HepG2 (cell line): Measurements from ENCODE around the gene RIPK3. TPM values are rescaled to one million over a fixed set of nuclear protein-coding genes. Genes with fewer than 3 reads are reported as not detected.

Experiments used
- ARNT2 ChIP-seq: sonication (generic); formaldehyde crosslinking; IDR thresholded peaks from 2 replicates; pipeline ENCODE4 v1.8.0; 2022; ENCODE audit warnings: mild to moderate bottlenecking, low read depth, missing genetic modification reagents, moderate library complexity
- ATF7-NPFF ChIP-seq: sonication (generic); formaldehyde crosslinking; IDR thresholded peaks from 2 replicates; pipeline ENCODE4 v1.8.1; 2023; ENCODE audit warnings: mild to moderate bottlenecking, low read depth, missing genetic modification reagents, moderate library complexity
- ERF ChIP-seq: IDR thresholded peaks from 2 replicates; pipeline ENCODE4 v1.6.1; 2018; ENCODE audit warnings: missing biosample characterization, missing genetic modification reagents
- JUNB ChIP-seq: sonication (generic); formaldehyde crosslinking; IDR thresholded peaks from 2 replicates; pipeline ENCODE4 v1.8.0; 2022; ENCODE audit warnings: missing genetic modification reagents, mild to moderate bottlenecking, borderline replicate concordance
- KDM3A ChIP-seq: IDR thresholded peaks from 2 replicates; pipeline ENCODE4 v1.6.1; 2018; ENCODE audit warnings: low read depth, missing compliant biosample characterization
- PHF8 ChIP-seq: sonication (generic); formaldehyde crosslinking; IDR thresholded peaks from 2 replicates; pipeline ENCODE4 v1.5.0; 2020; ENCODE audit warnings: missing genetic modification reagents
- SP1 ChIP-seq, 2 experiments: fragments of 450-650 bp in 1 of 2; sonication (generic) in 1 of 2; formaldehyde crosslinking in 1 of 2; IDR thresholded peaks; 2 replicates each; pipeline versions ENCODE4 v1.4.0 to v1.6.1; 2016 to 2020; ENCODE audit warnings: missing genetic modification reagents in 1 of 2
- SRY ChIP-seq: sonication (generic); formaldehyde crosslinking; IDR thresholded peaks from 2 replicates; pipeline ENCODE4 v1.8.0; 2022; ENCODE audit warnings: mild to moderate bottlenecking, missing genetic modification reagents
- STAG1 ChIP-seq: sonication (generic); formaldehyde crosslinking; IDR thresholded peaks from 2 replicates; pipeline ENCODE4 v1.4.0; 2020; ENCODE audit warnings: missing genetic modification reagents
- ZBTB49 ChIP-seq: sonication (generic); formaldehyde crosslinking; IDR thresholded peaks from 2 replicates; pipeline ENCODE4 v1.4.0; 2020; ENCODE audit warnings: missing genetic modification reagents, borderline replicate concordance
- ZC3H4 ChIP-seq: sonication (generic); formaldehyde crosslinking; IDR thresholded peaks from 2 replicates; pipeline ENCODE4 v1.4.0; 2020; ENCODE audit warnings: missing genetic modification reagents, borderline replicate concordance
- ZFP91 ChIP-seq: sonication (generic); formaldehyde crosslinking; IDR thresholded peaks from 2 replicates; pipeline ENCODE4 v1.9.0; 2022; ENCODE audit warnings: missing genetic modification reagents, mild to moderate bottlenecking, borderline replicate concordance
- ZMYM4 ChIP-seq: sonication (generic); formaldehyde crosslinking; IDR thresholded peaks from 2 replicates; pipeline ENCODE4 v1.8.1; 2023; ENCODE audit warnings: mild to moderate bottlenecking, missing genetic modification reagents
- ZNF296 ChIP-seq: sonication (generic); formaldehyde crosslinking; conservative IDR thresholded peaks from 2 replicates; pipeline ENCODE4 v1.5.0; 2020; ENCODE audit warnings: mild to moderate bottlenecking, missing genetic modification reagents
- ZNF3 ChIP-seq: IDR thresholded peaks from 2 replicates; pipeline ENCODE4 v1.7.0; 2017; ENCODE audit warnings: inconsistent platforms
- ZNF337 ChIP-seq: sonication (generic); formaldehyde crosslinking; IDR thresholded peaks from 2 replicates; pipeline ENCODE4 v1.5.1; 2020; ENCODE audit warnings: missing genetic modification reagents, low read depth, mild to moderate bottlenecking, borderline replicate concordance
- ZNF761 ChIP-seq: sonication (generic); formaldehyde crosslinking; conservative IDR thresholded peaks from 2 replicates; pipeline ENCODE4 v1.4.0; 2020; ENCODE audit warnings: mild to moderate bottlenecking, missing genetic modification reagents
- ZNF768 ChIP-seq: sonication (generic); formaldehyde crosslinking; IDR thresholded peaks from 2 replicates; pipeline ENCODE4 v1.4.0; 2020; ENCODE audit warnings: missing genetic modification reagents
- polyA plus RNA-seq, 8 experiments: library from polyadenylated mRNA; depleted of rRNA in 3 of 8; stranded (reverse) in 7 of 8; unstranded in 1 of 8; fragments of >200 nt; fragmentation: Illumina TruSeq in 4 of 8; extraction: Trizol in 4 of 8; gene quantifications; 2 replicates each; pipeline versions ENCODE4 v1.2.1 to v1.2.3, GENCODE V29; 2011 to 2016; ENCODE audit warnings: low read depth in 4 of 8, missing spikeins in 1 of 8, mixed read lengths in 1 of 8; ENCODE audit not compliant: insufficient read depth in 1 of 8
- total RNA-seq, 5 experiments: library from RNA; depleted of rRNA; stranded (reverse); fragments of >200 nt; fragmentation: Illumina TruSeq; extraction: Trizol; gene quantifications; 2 replicates each; pipeline ENCODE4 v1.2.3, GENCODE V29; 2016; ENCODE audit warnings: low read depth in 1 of 5
- TF ChIP-seq, protein P1 (sequence below): sonication (generic); formaldehyde crosslinking; IDR thresholded peaks from 2 replicates; pipeline ENCODE4 v1.8.1; 2023; ENCODE audit warnings: mild to moderate bottlenecking, missing genetic modification reagents
- TF ChIP-seq, protein P2 (sequence below): sonication (generic); formaldehyde crosslinking; IDR thresholded peaks from 2 replicates; pipeline ENCODE4 v1.5.0; 2020; ENCODE audit warnings: missing genetic modification reagents

Gene RIPK3
- total and polyA plus RNA-seq, 2 of the 13 experiments (the other 11 are each of a cell fraction or from before 2014, with no cell fraction given) = not detected

DNA sequence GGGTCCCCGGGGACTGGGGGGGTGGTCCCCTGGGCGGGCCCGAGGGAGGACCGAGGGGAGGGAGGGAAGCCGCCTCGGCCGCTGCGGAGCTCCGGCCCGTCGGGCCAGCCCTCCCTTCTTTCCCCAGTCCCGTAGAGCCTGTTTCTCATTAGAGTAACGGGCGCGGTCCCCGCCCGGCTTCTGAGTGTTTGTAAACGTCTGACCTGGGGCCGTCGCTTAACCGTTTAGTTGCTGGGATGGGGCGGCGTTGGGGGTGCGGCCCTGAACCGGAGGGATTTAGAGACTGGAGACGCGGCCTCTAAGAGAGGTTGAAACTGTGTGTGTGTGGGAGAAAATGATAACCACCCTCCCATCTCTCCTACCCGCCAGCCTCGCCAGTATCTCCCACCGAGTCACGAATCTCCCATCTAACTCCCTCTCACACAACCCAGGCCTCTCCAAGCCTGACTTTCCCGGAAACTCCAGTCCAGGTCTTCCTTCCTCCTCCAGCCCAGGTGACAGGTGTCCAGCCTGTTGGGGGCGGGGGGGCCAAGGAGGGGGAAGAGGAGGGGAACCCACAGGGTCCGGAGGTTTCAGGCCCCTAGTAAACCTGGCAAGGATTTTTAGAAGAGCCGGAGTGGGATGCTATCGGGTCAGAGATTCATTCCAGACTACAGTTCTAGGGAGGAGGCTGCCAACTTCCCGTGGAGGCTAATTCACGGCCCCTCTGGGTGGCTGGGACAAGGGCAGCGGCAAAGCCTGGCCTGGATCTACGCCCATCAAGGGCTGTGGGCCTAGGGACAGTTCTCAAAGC is 27.1 kb upstream of the RIPK3 start (continued):
- TF ChIP-seq ZFP91 (CRISPR knock-in tag) (no peak; the same call in 1 of the 2 replicates), ZMYM4 (CRISPR knock-in tag) (peak; percentile 58), ARNT2 (peak; percentile 44; the same call in 1 of the 2 replicates), ZNF761 (CRISPR knock-in tag) (0 out of 2 replicates have a peak, but pooled peaks have one; percentile 64), ZNF296 (no peak), ZNF3 (CRISPR knock-in tag) (no peak), STAG1 (CRISPR knock-in tag) (0 out of 2 replicates have a peak, but pooled peaks have one; percentile 3), KDM3A (CRISPR knock-in tag) (peak; percentile 62; the same call in 1 of the 2 replicates), ZC3H4 (CRISPR knock-in tag) (peak; percentile 27; the same call in 1 of the 2 replicates), JUNB (no peak), ATF7-NPFF (CRISPR knock-in tag) (no peak), PHF8 (peak; percentile 60), SRY (CRISPR knock-in tag) (no peak; the same call in 1 of the 2 replicates), ZNF768 (peak; percentile 56; the same call in 1 of the 2 replicates), ERF (CRISPR knock-in tag) (no peak), ZNF337 (CRISPR knock-in tag) (peak; percentile 34; the same call in 1 of the 2 replicates), ZBTB49 (CRISPR knock-in tag) (peak; percentile 83), SP1 (IDR thresholded peaks at IDR 0.05) (no peak), SP1 (CRISPR knock-in tag; IDR thresholded peaks at IDR 0.05) (peak; percentile 38; the same call in 1 of the 2 replicates)
- TF ChIP-seq, protein P1, sequence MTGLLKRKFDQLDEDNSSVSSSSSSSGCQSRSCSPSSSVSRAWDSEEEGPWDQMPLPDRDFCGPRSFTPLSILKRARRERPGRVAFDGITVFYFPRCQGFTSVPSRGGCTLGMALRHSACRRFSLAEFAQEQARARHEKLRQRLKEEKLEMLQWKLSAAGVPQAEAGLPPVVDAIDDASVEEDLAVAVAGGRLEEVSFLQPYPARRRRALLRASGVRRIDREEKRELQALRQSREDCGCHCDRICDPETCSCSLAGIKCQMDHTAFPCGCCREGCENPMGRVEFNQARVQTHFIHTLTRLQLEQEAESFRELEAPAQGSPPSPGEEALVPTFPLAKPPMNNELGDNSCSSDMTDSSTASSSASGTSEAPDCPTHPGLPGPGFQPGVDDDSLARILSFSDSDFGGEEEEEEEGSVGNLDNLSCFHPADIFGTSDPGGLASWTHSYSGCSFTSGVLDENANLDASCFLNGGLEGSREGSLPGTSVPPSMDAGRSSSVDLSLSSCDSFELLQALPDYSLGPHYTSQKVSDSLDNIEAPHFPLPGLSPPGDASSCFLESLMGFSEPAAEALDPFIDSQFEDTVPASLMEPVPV (CRISPR knock-in tag) = 0 out of 2 replicates have a peak, but pooled peaks have one; percentile 50
- TF ChIP-seq, protein P2, sequence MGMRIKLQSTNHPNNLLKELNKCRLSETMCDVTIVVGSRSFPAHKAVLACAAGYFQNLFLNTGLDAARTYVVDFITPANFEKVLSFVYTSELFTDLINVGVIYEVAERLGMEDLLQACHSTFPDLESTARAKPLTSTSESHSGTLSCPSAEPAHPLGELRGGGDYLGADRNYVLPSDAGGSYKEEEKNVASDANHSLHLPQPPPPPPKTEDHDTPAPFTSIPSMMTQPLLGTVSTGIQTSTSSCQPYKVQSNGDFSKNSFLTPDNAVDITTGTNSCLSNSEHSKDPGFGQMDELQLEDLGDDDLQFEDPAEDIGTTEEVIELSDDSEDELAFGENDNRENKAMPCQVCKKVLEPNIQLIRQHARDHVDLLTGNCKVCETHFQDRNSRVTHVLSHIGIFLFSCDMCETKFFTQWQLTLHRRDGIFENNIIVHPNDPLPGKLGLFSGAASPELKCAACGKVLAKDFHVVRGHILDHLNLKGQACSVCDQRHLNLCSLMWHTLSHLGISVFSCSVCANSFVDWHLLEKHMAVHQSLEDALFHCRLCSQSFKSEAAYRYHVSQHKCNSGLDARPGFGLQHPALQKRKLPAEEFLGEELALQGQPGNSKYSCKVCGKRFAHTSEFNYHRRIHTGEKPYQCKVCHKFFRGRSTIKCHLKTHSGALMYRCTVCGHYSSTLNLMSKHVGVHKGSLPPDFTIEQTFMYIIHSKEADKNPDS = peak; percentile 66; the same call in 1 of the 2 replicates
